Measurements from ENCODE around the gene TNRC6B.

GRCh38 chr22:40189997-40190396 lies 12.3 kb downstream of the TNRC6B start:
- TF ChIP-seq POLR2A (IDR thresholded peaks at IDR 0.05): no peak
- TF ChIP-seq CTCF (IDR thresholded peaks at IDR 0.05): no peak
- no peak for TF ChIP-seq EP300 (IDR thresholded peaks at IDR 0.05)

Measured in tibial nerve (tissue), 4 donors.